ENCODE data around the gene FCAMR. TPM values are rescaled to one million over a fixed set of nuclear protein-coding genes. Genes with fewer than 3 reads are reported as not detected.

Gene FCAMR
- total RNA-seq, 1 donor from 2014 or later = not detected

GRCh38 chr1:207009182-207009850, 39.1 kb upstream of the FCAMR start:
- H3K4me3 ChIP-seq (ENCODE audit: low read depth, low read length) = no peak overlapping the region
- no peaks in the 10 kb centered on the region for H3K36me3 ChIP-seq (ENCODE audit: control insufficient read depth, insufficient read depth, low read length)
- H3K27me3 ChIP-seq (ENCODE audit: control insufficient read depth, insufficient read depth, low read length) = no peaks in the 10 kb centered on the region
- no peak for TF ChIP-seq CTCF (IDR thresholded peaks at IDR 0.05; ENCODE audit: insufficient read depth, low read length, poor library complexity, severe bottlenecking)
- no peak for DNase-seq (ENCODE audit: low read depth)

GRCh38 chr1:207007352-207008033, 37.2 kb upstream of the FCAMR start:
- DNase-seq (ENCODE audit: low read depth) = peak; percentile 92
- Histone ChIP-seq H3K4me3 (ENCODE audit: low read depth, low read length) (no peak overlapping the region), H3K27me3 (ENCODE audit: control insufficient read depth, insufficient read depth, low read length) (no peaks in the 10 kb centered on the region), H3K36me3 (ENCODE audit: control insufficient read depth, insufficient read depth, low read length) (no peaks in the 10 kb centered on the region)
- no peak for TF ChIP-seq CTCF (IDR thresholded peaks at IDR 0.05; ENCODE audit: insufficient read depth, low read length, poor library complexity, severe bottlenecking)

GRCh38 chr1:207006914-207007313, 36.7 kb upstream of the FCAMR start:
- H3K27me3 ChIP-seq (ENCODE audit: control insufficient read depth, insufficient read depth, low read length) = no peaks in the 10 kb centered on the region
- no peak overlapping the region for H3K4me3 ChIP-seq (ENCODE audit: low read depth, low read length)
- no peaks in the 10 kb centered on the region for H3K36me3 ChIP-seq (ENCODE audit: control insufficient read depth, insufficient read depth, low read length)
- DNase-seq (ENCODE audit: low read depth) = no peak
- TF ChIP-seq CTCF (IDR thresholded peaks at IDR 0.05; ENCODE audit: insufficient read depth, low read length, poor library complexity, severe bottlenecking) = no peak

- Histone ChIP-seq H3K27me3 (ENCODE audit: control insufficient read depth, insufficient read depth, low read length) (no peaks in the 10 kb centered on the region), H3K36me3 (ENCODE audit: control insufficient read depth, insufficient read depth, low read length) (no peaks in the 10 kb centered on the region), H3K4me3 (ENCODE audit: low read depth, low read length) (no peak overlapping the region)
- no peak for TF ChIP-seq CTCF (IDR thresholded peaks at IDR 0.05; ENCODE audit: insufficient read depth, low read length, poor library complexity, severe bottlenecking)
- DNase-seq (ENCODE audit: low read depth) = no peak
Observed at GRCh38 chr1:207006083-207006482, 35.8 kb upstream of the FCAMR start.

GRCh38 chr1:207004931-207005830, 34.9 kb upstream of the FCAMR start:
- peak; percentile 71 for TF ChIP-seq CTCF (IDR thresholded peaks at IDR 0.05; ENCODE audit: insufficient read depth, low read length, poor library complexity, severe bottlenecking)
- no peaks in the 10 kb centered on the region for H3K27me3 ChIP-seq (ENCODE audit: control insufficient read depth, insufficient read depth, low read length)
- DNase-seq (ENCODE audit: low read depth) = no peak
- no peaks in the 10 kb centered on the region for H3K36me3 ChIP-seq (ENCODE audit: control insufficient read depth, insufficient read depth, low read length)
- H3K4me3 ChIP-seq (ENCODE audit: low read depth, low read length) = no peak overlapping the region

Measured in kidney epithelial cell (primary cell).